ENCODE measurements around the gene ADM2.

ADM2 gene

GRCh38 chr22:50487290-50488005, 6.1 kb downstream of the ADM2 start:
- no peak for DNase-seq

- DNase-seq: no peak
Observed at GRCh38 chr22:50488006-50488677, 6.8 kb downstream of the ADM2 start.

GRCh38 chr22:50488886-50489285, 7.5 kb downstream of the ADM2 start:
- no peak for DNase-seq

GRCh38 chr22:50489363-50490243, 8.3 kb downstream of the ADM2 start:
- no peak for DNase-seq

- DNase-seq: no peak
Observed at GRCh38 chr22:50490531-50491308, 9.4 kb downstream of the ADM2 start.

GRCh38 chr22:50497093-50497492, 15.8 kb downstream of the ADM2 start:
- no peak for DNase-seq

GRCh38 chr22:50498322-50498890, 17.1 kb downstream of the ADM2 start:
- no peak for DNase-seq

GRCh38 chr22:50500452-50500851, 19.1 kb downstream of the ADM2 start:
- no peak for DNase-seq

- DNase-seq: no peak
Observed at GRCh38 chr22:50502096-50502495, 20.8 kb downstream of the ADM2 start.

- no peak for DNase-seq
Observed at GRCh38 chr22:50502628-50503474, 21.5 kb downstream of the ADM2 start.

GRCh38 chr22:50503475-50504145, 22.3 kb downstream of the ADM2 start:
- no peak for DNase-seq

- DNase-seq: no peak
Observed at GRCh38 chr22:50504369-50505211, 23.2 kb downstream of the ADM2 start.

- DNase-seq: no peak
Observed at GRCh38 chr22:50505276-50505775, 24.0 kb downstream of the ADM2 start.

- no peak for DNase-seq
Observed at GRCh38 chr22:50505776-50506610, 24.6 kb downstream of the ADM2 start.

- no peak for DNase-seq
Observed at GRCh38 chr22:50506611-50507420, 25.5 kb downstream of the ADM2 start.

GRCh38 chr22:50507421-50507990, 26.2 kb downstream of the ADM2 start, which contains the start of gene LMF2:
Gene LMF2 (minus strand): TSS chr22:50507702. CDS start chr22:50507675, 27 bp downstream.
- DNase-seq: peak; percentile 97
